GM21825 (cell line): ENCODE measurements around the gene SESN3.

ENCODE experiments used
- ATAC-seq: cut with Tn5 transposase; IDR thresholded peaks from one replicate; pipeline ENCODE4 v1.9.1; 2021; ENCODE audit warnings: mild to moderate bottlenecking, moderate library complexity; ENCODE audit not compliant: unreplicated experiment

SESN3 gene

DNA sequence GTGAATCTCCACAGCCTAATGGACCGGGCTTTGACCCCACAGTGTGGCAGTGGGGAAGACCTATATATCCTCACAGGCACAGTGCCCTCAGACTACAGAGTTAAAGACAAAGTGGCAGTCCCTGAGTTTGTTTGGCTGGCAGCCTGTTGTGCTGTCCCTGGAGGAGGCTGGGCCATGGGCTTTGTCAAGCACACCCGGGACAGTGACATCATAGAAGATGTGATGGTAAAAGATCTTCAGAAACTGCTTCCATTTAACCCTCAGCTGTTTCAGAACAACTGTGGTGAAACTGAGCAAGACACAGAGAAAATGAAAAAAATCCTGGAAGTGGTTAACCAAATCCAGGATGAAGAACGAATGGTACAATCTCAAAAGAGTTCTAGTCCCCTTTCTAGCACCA, 102.4 kb downstream of the SESN3 start:
- no peak for ATAC-seq

DNA sequence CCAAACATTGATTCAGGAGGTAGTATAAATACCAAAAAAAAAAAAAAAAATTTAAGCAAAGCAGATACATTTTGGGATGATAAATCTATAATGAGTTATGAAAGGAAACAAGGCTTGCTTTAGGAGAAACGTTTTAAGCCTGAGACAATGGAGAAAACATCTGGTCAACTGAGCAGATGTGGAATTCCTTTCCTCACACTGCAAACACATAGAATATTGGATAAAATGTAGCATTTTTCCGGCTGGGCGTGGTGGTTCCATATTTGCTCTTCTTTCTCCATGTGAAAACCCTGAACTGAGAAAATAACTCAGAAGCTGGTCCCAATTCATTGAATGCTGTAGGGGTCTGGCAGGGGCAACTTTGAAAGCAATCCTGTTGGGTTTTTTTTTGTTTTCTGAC, 107.4 kb downstream of the SESN3 start:
- no peak for ATAC-seq

DNA sequence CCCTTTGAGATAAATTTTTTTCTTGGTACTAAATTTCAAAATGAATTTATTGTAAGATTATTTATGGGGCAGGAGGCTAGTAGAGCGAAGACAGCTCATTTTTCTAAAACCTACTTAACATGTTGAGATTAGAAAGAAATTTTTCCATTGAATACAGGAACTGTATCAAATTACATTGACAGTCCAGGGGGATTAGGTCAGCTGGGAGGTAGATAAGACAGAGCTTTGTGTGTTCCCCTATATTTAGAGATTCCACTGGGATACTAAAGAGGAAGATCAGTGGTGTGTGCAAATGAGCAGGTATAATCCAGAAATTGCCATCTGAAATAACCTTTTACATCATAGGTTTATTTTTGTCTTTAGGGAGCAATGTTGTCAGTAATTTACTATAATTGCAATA, 109.3 kb downstream of the SESN3 start:
- ATAC-seq = no peak

DNA sequence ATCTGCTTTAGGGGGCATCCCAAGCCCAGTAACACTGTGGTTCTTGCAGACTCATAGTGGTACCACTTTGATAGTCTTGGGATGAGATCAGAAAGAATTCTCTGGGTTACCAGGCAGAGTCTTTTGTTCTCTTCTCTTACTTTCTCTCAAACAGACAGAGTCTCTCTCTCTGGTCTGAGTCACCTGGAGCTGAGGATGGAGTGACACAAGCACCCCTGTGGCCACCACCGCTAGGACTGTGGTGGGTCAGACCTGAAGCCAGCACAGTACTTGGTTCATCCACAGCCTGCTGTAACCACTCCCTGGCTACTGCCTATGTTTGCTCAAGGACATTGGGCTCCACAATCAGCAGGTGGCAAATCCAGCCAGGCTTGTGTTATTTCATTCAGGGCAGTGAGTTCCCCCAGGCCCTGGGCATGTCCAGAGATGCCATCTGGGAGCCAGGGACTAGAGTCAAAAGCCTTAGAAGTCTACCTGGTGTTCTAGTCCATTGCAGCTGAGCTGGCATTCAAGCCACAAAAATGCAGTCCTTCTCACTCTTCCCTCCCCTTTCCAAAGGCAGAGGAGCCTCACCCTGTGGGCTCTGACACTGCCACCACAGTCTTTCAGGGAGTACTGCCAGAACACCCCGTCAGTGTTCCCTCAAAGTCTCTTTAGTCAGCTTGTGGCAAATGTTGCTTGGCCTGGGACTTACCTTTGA, 111.5 kb downstream of the SESN3 start:
- no peak for ATAC-seq

DNA sequence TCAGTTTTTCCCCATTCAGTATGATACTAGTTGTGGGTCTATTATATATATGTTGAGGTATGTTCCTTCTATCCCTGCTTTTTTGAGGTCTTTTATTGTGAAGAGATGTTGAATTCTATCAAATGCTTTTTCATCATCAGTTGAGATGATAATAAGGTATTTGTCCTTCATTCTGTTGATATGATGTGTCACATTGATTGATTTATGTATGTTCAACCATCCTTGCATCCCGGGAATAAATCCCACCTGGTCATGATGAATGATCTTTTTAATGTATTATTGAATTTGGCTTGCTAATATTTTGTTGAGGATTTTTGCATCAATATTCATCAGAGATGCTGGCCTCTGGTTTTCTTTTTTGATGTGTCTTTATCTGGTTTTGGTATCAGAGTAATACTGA, 115.4 kb downstream of the SESN3 start:
- no peak for ATAC-seq
